ENCODE data around the gene TSTD1.
"Not testable (repeated sequence)": the region's sequence is repeated elsewhere in the genome, so short reads cannot be mapped to it uniquely, and the experiment has no call there.

Gene TSTD1

DNA sequence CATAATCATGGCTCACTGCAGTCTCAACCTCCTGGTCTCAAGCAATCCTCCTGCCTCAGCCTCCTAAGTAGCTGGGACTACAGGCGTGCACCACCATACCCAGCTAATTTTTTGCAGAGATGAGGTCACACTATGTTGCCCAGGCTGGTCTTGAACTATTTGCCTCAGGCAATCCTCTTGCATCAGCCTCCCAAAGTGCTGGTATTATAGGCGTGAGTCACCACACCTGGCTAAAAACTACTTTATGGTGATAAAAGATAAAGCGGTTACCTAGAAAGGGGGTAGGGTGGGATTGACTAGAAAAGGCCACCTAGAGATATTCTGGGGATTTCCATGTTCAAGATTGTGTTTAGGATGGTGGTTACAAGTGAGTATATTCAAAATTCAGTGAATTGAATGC, 5.0 kb downstream of the TSTD1 start:
- DNase-seq = no peak

DNA sequence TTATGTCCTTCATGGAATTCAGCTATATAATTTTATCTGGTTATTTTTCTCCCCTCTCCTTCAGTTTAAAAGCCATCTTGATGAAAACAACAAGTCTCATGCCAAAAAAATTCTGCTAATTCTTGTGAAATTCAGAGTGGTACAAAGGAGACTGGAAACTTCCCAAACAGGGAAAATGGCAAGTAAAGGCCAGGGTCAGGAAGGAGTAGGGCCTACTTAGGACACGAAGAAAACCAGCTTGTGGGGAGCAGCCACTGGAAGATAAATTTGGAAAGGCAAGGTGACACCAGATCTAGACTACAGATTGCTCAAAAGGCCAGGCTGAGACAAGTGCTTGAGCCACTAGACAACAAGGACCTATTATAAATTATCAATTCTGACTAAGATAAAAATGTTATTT, 6.4 kb downstream of the TSTD1 start:
- no peak for DNase-seq

DNA sequence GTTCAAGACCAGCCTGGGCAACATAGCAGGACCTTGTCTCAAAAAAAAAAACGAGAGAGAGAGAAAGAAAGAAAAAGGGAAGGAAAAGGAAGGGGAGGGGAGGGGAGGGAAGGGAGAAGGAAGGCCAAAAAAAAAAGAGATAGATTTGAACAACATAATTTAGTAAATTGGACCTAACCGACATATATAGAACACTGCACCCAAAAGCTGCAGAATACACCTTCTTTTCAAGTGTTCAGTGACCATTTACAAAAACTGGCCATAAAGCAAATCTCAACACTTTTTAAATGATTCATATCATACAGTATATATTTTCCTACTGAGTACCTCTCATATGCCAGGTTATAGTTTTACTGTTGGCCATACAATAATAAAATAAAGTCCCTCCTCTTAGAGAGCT, 6.9 kb downstream of the TSTD1 start:
- DNase-seq = no peak

DNA sequence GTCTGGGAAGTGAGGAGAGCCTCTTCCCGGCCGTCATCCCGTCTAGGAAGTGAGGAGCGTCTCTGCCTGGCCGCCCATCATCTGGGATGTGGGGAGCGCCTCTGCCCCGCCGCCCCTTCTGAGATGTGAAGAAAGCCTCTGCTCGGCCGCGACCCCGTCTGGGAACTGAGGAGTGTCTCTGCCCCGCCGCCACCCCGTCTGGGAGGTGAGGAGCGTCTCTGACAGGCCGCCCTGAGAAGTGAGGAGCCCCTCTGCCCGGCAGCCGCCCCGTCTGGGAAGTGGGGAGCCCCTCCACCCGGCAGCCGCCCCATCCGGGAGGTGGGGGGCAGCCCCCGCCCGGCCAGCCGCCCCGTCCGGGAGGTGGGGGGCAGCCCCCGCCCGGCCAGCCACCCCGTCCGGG, 9.3 kb downstream of the TSTD1 start:
- DNase-seq = not testable (repeated sequence)

GRCh38 chr1:161026954-161027353, 11.8 kb downstream of the TSTD1 start:
- not testable (repeated sequence) for DNase-seq

DNA sequence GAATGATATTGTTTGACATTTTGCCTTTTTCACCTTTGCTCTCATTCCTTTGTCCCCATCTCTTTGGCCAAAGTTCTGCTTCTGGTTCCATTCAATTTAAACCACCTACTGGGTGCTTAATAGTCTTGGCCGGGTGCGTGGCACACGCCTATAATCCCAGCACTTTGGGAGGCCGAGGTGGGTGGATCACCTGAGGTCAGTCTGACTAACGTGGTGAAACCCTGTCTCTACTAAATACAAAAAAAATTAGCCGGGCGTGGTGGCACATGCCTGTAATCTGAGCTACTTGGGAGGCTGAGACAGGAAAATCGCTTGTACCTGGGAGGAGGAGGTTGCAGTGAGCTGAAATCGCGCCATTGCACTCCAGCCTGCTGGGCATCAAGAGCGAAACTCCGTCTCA, 16.3 kb downstream of the TSTD1 start:
- DNase-seq = not testable (repeated sequence)

DNA sequence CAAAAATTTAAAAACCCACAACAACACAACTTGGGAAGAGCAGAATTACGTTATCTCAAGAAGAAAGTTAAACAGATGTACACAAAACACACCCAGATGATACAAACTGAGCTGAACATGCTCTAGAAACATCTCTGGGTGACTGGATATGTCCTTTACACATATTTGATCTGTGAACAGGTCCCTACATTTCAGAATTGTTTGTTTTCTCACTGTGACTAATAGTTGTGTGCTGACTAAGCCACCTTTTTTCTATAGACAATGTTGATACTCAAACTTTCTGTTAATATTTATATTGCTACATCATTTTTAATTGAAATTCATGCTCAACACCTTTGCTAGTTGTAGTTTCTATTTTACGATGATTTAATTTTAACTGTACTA, 16.8 kb downstream of the TSTD1 start:
- no peak for DNase-seq

DNA sequence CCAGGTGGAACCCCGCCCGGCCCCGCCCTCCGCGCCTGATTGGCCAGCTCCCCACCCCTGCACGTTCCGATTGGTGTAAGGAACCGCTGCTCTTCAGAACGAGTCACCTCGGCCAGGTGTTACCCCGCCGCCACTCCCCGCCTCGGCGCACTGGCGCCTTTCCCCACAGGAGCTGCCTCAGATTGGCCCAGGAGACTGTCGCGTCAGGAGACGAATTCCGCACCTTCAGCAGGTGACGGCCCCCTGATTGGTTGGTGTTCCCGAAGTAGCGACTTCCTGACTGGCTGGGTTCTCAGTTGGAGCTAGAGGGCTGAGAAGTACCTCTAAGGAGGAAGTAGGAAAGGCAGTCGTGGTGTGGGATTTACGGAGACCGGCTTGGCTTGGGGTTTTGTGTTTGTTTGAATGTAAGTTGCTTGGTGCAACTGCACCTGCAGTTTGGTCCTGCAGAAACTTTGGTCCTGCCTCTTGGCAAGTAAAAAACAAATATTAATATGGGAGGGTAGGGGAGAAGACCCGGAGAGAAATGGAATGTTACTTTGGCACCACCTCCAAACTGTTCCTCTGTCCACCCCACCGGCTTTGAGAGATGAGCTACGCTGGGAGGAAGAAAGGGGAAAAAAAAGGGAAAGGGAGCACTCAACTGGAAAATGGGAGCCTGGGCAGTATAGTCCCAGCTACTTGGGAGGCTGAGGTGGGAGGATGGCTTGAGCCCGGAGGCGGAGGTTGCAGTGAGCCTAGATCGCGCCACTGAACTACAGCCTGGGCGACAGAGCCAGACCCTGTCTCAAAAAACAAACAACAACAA, 17.4 kb downstream of the TSTD1 start:
- peak; percentile 86 for DNase-seq

DNA sequence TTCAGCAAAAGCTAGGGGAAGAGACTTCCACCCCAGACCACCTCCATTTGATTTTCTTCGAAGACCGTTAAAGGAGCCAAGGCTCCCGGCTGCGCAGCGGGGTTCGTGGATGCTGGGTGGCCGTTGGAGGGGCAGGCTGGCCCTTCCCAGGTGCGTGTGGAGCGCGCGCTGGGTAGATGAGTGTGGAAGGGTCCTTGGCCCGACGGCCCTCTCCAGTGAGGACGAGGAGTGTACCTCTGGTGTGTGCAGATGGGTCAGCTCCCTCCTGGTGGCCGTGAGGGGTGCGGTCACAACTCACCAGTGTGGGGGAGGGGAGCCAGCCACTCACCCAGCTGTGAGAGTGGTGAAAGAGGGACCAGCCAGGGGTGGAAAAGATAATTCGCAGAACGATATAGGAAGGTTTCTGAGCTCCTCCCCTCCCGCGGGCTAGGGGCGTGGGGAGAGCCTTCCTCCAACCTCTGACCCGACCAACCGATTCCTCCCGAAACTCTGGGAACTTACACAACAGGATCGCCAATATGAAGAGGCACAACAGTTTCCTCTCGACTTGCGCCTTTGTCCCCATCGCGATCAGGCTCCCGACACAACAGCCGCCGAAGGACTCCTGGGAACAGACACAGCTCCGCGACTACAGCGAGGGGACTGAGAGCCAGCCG, 18.1 kb downstream of the TSTD1 start, which contains the start of gene F11R:
Gene F11R, minus strand, starts transcription at position 644 of the 656 bp plus-strand sequence. Its CDS starts 79 bp downstream, at position 565.
- DNase-seq = peak; percentile 68

DNA sequence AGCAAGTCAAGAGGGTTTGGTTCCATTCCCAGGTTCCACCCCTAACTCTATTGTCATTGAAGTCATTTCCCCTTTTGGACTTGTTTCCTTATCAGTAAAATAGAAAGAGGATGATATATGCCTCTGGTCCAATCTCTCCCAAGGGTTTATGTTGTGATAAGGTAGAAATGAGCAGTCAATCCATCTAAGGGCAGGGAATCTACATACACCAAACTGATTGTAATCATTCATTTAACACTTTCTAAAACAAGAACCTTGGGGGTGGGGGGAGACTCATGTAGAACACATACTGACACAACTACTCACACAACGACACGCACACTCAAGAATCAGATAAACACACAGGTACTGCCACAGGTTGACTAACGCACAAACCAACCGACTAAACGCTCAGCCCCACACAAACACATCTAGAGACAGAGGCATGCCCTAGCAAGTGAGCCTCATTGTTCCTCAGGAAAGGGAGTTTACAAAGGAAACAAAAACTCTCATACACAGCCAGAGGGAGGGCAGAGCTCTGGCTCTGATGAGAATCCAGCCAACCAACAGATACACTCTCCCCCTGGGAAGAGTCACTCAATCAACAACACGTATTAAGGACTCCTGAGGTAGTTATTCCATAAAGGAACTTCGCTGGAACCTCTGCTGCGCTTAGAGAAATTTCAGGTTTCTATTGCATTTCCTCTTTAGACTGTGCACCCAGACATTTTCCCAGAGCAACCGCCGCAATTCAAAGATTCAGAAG, 18.8 kb downstream of the TSTD1 start:
- DNase-seq = no peak

- DNase-seq = not testable (repeated sequence)
Measured at GRCh38 chr1:161019111-161019660, 19.6 kb downstream of the TSTD1 start.

GRCh38 chr1:161018631-161018930, 20.2 kb downstream of the TSTD1 start:
- DNase-seq = no peak

- DNase-seq = no peak
Measured at GRCh38 chr1:161017756-161018630, 20.8 kb downstream of the TSTD1 start.

DNA sequence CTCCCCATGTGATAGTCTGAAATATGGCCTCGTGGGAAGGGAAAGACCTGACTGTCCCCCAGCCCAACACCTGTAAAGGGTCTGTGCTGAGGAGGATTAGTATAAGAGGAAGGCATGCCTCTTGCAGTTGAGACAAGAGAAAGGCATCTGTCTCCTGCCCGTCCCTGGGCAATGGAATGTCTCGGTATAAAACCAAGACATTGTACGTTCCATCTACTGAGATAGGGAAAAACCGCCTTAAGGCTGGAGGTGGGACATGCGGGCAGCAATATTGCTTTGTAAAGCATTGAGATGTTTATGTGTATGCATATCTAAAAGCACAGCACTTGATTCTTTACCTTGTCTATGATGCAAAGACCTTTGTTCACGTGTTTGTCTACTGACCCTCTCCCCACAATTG, 21.6 kb downstream of the TSTD1 start:
- not testable (repeated sequence) for DNase-seq

DNA sequence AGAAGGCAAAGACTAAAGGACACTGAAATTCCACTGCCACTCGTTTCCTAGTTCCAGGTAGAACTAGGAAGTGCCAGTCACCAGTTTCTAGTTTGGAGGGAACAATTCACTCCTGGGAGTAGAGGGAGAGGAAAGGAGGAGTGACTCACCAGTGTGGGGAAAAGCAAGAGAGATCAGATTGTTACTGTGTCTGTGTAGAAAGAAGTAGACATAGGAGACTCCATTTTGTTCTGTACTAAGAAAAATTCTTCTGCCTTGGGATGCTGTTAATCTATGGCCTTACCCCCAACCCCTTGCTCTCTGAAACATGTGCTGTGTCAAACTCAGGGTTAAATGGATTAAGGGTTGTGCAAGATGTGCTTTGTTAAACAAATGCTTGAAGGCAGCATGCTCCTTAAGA, 22.1 kb downstream of the TSTD1 start:
- DNase-seq = not testable (repeated sequence)

DNA sequence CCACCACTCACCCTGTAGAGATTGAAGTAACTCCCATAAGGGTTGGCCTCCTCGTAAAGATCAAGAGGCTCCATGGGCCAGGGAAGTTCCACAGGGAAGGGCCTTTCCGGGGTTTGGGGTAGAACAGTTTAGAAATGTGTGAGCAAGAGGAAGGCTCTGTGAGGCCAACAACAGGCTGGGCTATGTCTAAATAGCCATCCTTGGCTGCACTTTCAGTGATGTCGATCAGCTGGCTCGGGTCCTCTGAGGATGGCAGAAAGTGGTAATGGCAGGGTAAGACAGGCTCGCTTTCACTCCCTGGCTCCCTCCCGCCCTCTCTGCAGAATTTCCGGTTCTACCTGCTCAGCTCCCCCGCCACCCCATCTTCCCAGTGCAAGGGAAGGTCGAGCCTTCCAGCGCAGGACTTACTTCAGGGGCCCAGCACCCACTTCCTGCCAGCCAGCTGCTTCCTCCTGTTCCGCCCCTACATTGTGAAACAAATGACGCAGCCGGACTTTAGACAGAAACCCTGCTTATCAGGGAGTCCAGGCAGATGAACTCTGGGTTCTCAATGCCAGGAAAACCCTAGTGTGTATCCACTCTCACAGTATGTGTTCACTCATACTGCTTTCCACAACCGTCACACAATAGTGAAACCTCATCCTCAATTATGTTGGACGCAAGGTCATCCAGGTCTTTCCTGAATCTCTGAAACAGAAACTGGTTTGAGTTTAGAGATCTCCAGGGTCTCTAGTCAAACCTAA, 25.1 kb downstream of the TSTD1 start:
- DNase-seq = no peak

- DNase-seq = no peak
Measured at GRCh38 chr1:161013131-161013487, 25.7 kb downstream of the TSTD1 start.

DNA sequence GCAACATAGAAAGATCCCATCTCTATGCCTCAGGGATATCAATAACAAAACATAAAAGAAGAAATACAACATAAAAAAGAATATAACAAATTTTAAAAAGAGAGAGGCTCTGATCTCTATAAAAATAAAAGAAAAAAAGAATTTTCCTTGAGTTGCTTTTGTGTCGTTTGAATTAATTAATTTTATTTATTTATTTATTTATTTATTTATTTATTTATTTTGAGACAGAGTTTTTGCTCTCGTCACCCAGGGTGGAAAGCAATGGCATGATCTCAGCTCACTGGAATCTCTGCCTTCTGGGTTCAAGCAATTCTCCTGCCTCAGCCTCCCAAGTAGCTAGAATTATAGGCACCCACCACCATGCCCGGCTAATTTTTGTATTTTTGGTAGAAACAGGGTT, 26.3 kb downstream of the TSTD1 start:
- no peak for DNase-seq

GRCh38 chr1:161009602-161010211, 29.1 kb downstream of the TSTD1 start:
- no peak for DNase-seq

DNA sequence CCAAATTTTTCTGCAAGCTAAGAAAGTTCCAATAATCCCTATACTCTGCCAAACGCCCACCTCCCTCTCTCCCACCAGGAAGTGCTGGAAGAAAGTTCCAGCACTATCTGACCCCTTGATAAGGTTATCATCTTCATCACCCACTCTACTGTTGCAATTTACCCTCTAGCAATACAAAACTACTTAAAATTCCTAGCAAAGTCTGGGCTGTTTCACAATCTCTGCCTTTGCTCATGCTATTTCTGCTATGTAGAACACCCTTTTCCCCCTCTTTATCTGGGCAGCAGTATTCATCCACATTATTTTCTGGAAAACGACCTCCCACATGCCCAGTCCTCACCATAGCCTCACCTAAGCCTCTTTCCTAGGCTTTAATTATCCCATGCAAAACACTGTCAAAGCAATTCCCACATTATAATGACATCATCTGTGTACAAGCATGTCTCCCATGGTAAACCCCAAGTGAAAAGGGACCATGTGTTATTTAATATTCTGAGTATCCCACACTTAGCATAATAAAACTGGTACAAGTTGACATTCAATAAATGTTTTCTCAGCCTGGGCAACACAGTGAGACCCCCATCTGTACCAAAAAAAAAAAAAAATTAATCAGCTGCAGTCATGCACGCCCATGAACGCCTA, 29.8 kb downstream of the TSTD1 start:
- peak; percentile 33 for DNase-seq

DNA sequence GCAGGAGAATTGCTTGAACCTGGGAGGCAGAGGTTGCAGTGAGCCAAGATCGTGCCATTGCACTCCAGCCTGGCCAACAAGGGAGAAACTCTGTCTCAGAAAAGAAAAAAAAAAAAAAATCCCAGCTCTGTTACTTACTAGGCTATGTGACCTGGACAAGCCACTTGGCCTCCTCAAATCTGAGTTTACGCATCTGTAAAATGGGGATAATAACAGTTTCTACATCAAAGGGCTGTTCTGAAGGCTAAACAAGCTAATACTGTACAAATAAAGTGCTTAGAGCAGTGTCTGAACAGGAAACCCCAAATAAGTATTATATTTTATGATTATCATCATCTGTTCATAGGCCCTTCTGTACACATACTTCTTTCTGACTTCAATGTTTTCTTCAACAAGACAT, 31.4 kb downstream of the TSTD1 start:
- no peak for DNase-seq

Data from NCI-H82 (cell line).